ENCODE measurements around the gene KRTAP4-4. TPM values are rescaled to one million over a fixed set of nuclear protein-coding genes. Genes with fewer than 3 reads are reported as not detected.

The KRTAP4-4 gene
- total RNA-seq, 4 donors from 2014 or later = not detected

GRCh38 chr17:41145261-41145660, 15.3 kb downstream of the KRTAP4-4 start:
- no peak for TF ChIP-seq CTCF (IDR thresholded peaks at IDR 0.05; ENCODE audit: low read depth)

GRCh38 chr17:41144846-41145245, 15.7 kb downstream of the KRTAP4-4 start:
- TF ChIP-seq CTCF (IDR thresholded peaks at IDR 0.05; ENCODE audit: low read depth) = no peak

- no peak for TF ChIP-seq CTCF (IDR thresholded peaks at IDR 0.05; ENCODE audit: low read depth)
Observed at GRCh38 chr17:41141361-41141760, 19.2 kb downstream of the KRTAP4-4 start.

GRCh38 chr17:41140360-41141131, 20.0 kb downstream of the KRTAP4-4 start, which contains the start of gene KRTAP4-6:
TSS of gene KRTAP4-6 (minus strand) at chr17:41140544. CDS start at chr17:41140487, 57 bp downstream.
- TF ChIP-seq CTCF (IDR thresholded peaks at IDR 0.05; ENCODE audit: low read depth) = no peak

- no peak for TF ChIP-seq CTCF (IDR thresholded peaks at IDR 0.05; ENCODE audit: low read depth)
Observed at GRCh38 chr17:41133880-41134735, 26.4 kb downstream of the KRTAP4-4 start.

- TF ChIP-seq CTCF (IDR thresholded peaks at IDR 0.05; ENCODE audit: low read depth) = no peak
Observed at GRCh38 chr17:41131979-41132378, 28.6 kb downstream of the KRTAP4-4 start.

- no peak for TF ChIP-seq CTCF (IDR thresholded peaks at IDR 0.05; ENCODE audit: low read depth)
Observed at GRCh38 chr17:41127371-41127770, 33.2 kb downstream of the KRTAP4-4 start.
